Gastroesophageal sphincter (tissue), 4 donors: ENCODE data around the gene S100B. TPM values are rescaled to one million over a fixed set of nuclear protein-coding genes. Genes with fewer than 3 reads are reported as not detected.

Experiments
- total RNA-seq, 4 donors: library from RNA; depleted of rRNA; stranded (reverse); fragments of >200 nt; gene quantifications; one replicate each; pipeline ENCODE4 v1.1.0, GENCODE V29; 2016

Gene S100B
- total RNA-seq, 4 donors from 2014 or later = 22.6 to 31.6 (median 27.7) TPM

Other genes starting within 250 kb of the S100B start
- 10 to 100 TPM; 19.9 to 40.8 (median 31.1) TPM for gene DIP2A, start 146.2 kb downstream of the S100B start, total RNA-seq
- 100 to 1,000 TPM; 128 to 176 (median 174) TPM for gene PRMT2, start 30.6 kb upstream of the S100B start, total RNA-seq